Cardiac muscle cell (in vitro differentiated cells and primary cell): ENCODE measurements around the gene VAT1. TPM values are rescaled to one million over a fixed set of nuclear protein-coding genes. Genes with fewer than 3 reads are reported as not detected.

Experiments used
- DNase-seq, 2 donors: peaks; one replicate each; pipeline versions ENCODE4 v3.0.0 to v3.0.0-alpha.2; 2010 to 2017; ENCODE audit warnings: low read depth in 1 of 2, low spot score in 1 of 2
- H3K27ac ChIP-seq: fragments of 200-600 bp; sonication (generic); 2 replicates; pipeline ENCODE4 v1.5.1; 2016
- H3K27me3 ChIP-seq: fragments of 200-600 bp; sonication (generic); 2 replicates; pipeline ENCODE4 v1.6.0; 2016; ENCODE audit warnings: control low read depth
- H3K36me3 ChIP-seq: fragments of 200-600 bp; sonication (generic); 2 replicates; pipeline ENCODE4 v1.5.1; 2016; ENCODE audit warnings: control low read depth
- H3K4me1 ChIP-seq: fragments of 200-600 bp; sonication (generic); 2 replicates; pipeline ENCODE4 v1.8.1; 2017; ENCODE audit warnings: low read depth, mild to moderate bottlenecking, mixed run types
- H3K4me3 ChIP-seq: fragments of 200-600 bp; sonication (generic); 2 replicates; pipeline ENCODE4 v1.5.1; 2016; ENCODE audit warnings: mild to moderate bottlenecking
- H3K9me3 ChIP-seq: fragments of 200-600 bp; sonication (generic); 2 replicates; pipeline ENCODE4 v1.5.1; 2017; ENCODE audit warnings: low read depth, mild to moderate bottlenecking, control low read depth
- polyA plus RNA-seq: library from polyadenylated mRNA; unstranded; fragments of >200 nt; fragmentation: Nextera tagmentation; extraction: Ambion mirVana; gene quantifications from 2 replicates; pipeline ENCODE4 v1.2.1, GENCODE V29; 2016
- total RNA-seq: library from RNA; depleted of rRNA; stranded (reverse); fragments of >200 nt; gene quantifications from 2 replicates; pipeline ENCODE4 v1.2.3, GENCODE V29; 2016
- TF ChIP-seq, protein P1 (sequence below): IDR thresholded peaks from 2 replicates; pipeline ENCODE4 v1.5.1; 2012; ENCODE audit warnings: low read depth, mild to moderate bottlenecking, low read length

Gene VAT1
- total and polyA plus RNA-seq, 2 experiments from 2014 or later = 207 to 312 TPM

DNA sequence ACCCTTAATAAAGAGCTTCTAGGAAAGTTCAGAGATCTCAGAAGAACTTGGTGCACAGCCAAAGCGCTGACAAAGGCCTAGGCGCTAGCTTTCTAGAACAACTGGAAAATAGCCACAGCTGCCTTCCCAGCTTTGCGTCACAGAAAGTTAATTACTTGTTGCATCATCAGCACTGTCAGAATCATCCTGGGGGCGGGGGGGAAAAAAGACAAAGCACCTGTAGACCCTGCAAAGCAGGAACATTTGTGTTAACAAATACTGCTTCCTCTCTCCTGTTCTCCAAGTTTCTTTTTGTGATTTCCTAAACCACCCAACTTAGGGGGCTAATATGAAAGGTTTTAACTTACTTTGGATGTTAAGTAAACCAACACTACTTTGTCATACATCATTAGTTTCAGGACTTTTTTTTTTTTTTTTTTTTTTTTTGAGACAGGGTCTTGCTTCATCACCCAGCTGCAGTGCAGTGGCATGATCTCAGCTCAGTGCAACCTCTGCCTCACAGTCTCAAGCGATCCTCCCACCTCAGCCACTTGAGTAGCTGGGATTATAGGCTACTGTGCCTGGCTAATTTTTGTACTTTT lies 53.1 kb downstream of the VAT1 start:
- H3K27me3 ChIP-seq = no peaks in the 10 kb centered on the region
- peak overlapping the region; percentile 34 for H3K27ac ChIP-seq
- TF ChIP-seq, protein P1, sequence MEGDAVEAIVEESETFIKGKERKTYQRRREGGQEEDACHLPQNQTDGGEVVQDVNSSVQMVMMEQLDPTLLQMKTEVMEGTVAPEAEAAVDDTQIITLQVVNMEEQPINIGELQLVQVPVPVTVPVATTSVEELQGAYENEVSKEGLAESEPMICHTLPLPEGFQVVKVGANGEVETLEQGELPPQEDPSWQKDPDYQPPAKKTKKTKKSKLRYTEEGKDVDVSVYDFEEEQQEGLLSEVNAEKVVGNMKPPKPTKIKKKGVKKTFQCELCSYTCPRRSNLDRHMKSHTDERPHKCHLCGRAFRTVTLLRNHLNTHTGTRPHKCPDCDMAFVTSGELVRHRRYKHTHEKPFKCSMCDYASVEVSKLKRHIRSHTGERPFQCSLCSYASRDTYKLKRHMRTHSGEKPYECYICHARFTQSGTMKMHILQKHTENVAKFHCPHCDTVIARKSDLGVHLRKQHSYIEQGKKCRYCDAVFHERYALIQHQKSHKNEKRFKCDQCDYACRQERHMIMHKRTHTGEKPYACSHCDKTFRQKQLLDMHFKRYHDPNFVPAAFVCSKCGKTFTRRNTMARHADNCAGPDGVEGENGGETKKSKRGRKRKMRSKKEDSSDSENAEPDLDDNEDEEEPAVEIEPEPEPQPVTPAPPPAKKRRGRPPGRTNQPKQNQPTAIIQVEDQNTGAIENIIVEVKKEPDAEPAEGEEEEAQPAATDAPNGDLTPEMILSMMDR = no peak
- no peak overlapping the region for H3K4me3 ChIP-seq
- no peaks in the 10 kb centered on the region for H3K4me1 ChIP-seq
- peaks cover 4% of the 10 kb centered on the region for H3K36me3 ChIP-seq
- H3K9me3 ChIP-seq = no peaks in the 10 kb centered on the region
- DNase-seq = peak in 1 of 2 donors; percentile 67

DNA sequence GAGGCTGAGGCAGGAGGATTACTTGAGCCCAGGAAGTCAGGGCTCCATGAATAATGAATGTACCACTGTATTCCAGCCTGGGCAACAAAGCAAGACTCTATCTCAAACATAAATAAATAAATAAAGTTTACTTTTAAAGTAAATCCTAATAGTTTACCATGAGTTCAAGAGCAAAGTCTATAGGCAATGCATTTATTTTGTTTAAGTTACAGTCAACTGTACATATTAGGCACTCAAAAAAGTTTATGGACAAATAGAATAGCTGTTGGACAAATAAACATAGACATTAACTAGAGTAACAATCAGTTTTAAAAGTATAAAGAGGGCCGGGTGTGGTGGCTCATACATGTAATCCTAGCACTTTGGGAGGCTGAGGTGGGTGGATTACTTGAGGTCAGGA lies 54.3 kb downstream of the VAT1 start:
- TF ChIP-seq, protein P1 = no peak
- DNase-seq = no peak
- no peak overlapping the region for H3K4me3 ChIP-seq
- H3K9me3 ChIP-seq = no peaks in the 10 kb centered on the region
- H3K36me3 ChIP-seq = peaks cover 4% of the 10 kb centered on the region
- peaks cover 5% of the 10 kb centered on the region for H3K4me1 ChIP-seq
- H3K27ac ChIP-seq = no peak overlapping the region
- H3K27me3 ChIP-seq = no peaks in the 10 kb centered on the region

Other genes starting within 250 kb of the VAT1 start
- 101 and 129 TPM in 2 replicates for gene VPS25, start 248.9 kb downstream of the VAT1 start, total RNA-seq
- 133 and 136 TPM in 2 replicates for gene VPS25, start 248.9 kb downstream of the VAT1 start, polyA plus RNA-seq
- gene WNK4, start 241.8 kb downstream of the VAT1 start, total RNA-seq = 0.04 and 1.6 TPM in 2 replicates
- gene WNK4, start 241.8 kb downstream of the VAT1 start, polyA plus RNA-seq = 0.67 and 0.71 TPM in 2 replicates
- 84.1 and 113 TPM in 2 replicates for gene COA3, start 223.7 kb downstream of the VAT1 start, total RNA-seq
- 228 and 275 TPM in 2 replicates for gene COA3, start 223.7 kb downstream of the VAT1 start, polyA plus RNA-seq
- gene CNTD1, start 223.5 kb downstream of the VAT1 start, total RNA-seq = 0.27 TPM in 1 of 2 replicates, not detected in the other
- gene CNTD1, start 223.5 kb downstream of the VAT1 start, polyA plus RNA-seq = 2.5 and 3.9 TPM in 2 replicates
- gene BECN1, start 198.1 kb downstream of the VAT1 start, total RNA-seq = 64.5 and 112 TPM in 2 replicates
- 65.2 and 71.5 TPM in 2 replicates for gene BECN1, start 198.1 kb downstream of the VAT1 start, polyA plus RNA-seq
- 59.4 and 72.3 TPM in 2 replicates for gene PSME3, start 189.0 kb downstream of the VAT1 start, total RNA-seq
- 77.0 and 104 TPM in 2 replicates for gene PSME3, start 189.0 kb downstream of the VAT1 start, polyA plus RNA-seq
- gene AOC2, start 177.8 kb downstream of the VAT1 start, total RNA-seq = 2.5 and 5.6 TPM in 2 replicates
- 2.4 and 4.8 TPM in 2 replicates for gene AOC2, start 177.8 kb downstream of the VAT1 start, polyA plus RNA-seq
- 2.3 and 5.2 TPM in 2 replicates for gene AOC3, start 171.2 kb downstream of the VAT1 start, total RNA-seq
- gene AOC3, start 171.2 kb downstream of the VAT1 start, polyA plus RNA-seq = 2.6 and 3.4 TPM in 2 replicates
- not detected in 2 replicates for gene G6PC1, start 121.6 kb downstream of the VAT1 start, total RNA-seq
- gene G6PC1, start 121.6 kb downstream of the VAT1 start, polyA plus RNA-seq = not detected in 2 replicates
- gene AARSD1, start 57.9 kb downstream of the VAT1 start, total RNA-seq = 36.1 and 37.0 TPM in 2 replicates
- 76.1 and 82.1 TPM in 2 replicates for gene AARSD1, start 57.9 kb downstream of the VAT1 start, polyA plus RNA-seq
- 42.8 and 50.8 TPM in 2 replicates for gene PTGES3L, start 42.3 kb downstream of the VAT1 start, total RNA-seq
- 72.9 and 86.1 TPM in 2 replicates for gene PTGES3L, start 42.3 kb downstream of the VAT1 start, polyA plus RNA-seq
- 20.5 and 28.8 TPM in 2 replicates for gene RUNDC1, start 41.8 kb downstream of the VAT1 start, total RNA-seq
- 33.8 and 39.0 TPM in 2 replicates for gene RUNDC1, start 41.8 kb downstream of the VAT1 start, polyA plus RNA-seq
- gene RPL27, start 24.0 kb downstream of the VAT1 start, total RNA-seq = 958 and 1,193 TPM in 2 replicates
- 906 and 971 TPM in 2 replicates for gene RPL27, start 24.0 kb downstream of the VAT1 start, polyA plus RNA-seq
- gene IFI35, start 15.6 kb downstream of the VAT1 start, total RNA-seq = 4.7 and 6.8 TPM in 2 replicates
- gene IFI35, start 15.6 kb downstream of the VAT1 start, polyA plus RNA-seq = 8.7 and 9.4 TPM in 2 replicates
- 18.5 and 18.8 TPM in 2 replicates for gene RND2, start 2.8 kb upstream of the VAT1 start, total RNA-seq
- 19.9 and 23.1 TPM in 2 replicates for gene RND2, start 2.8 kb upstream of the VAT1 start, polyA plus RNA-seq
- 11.3 and 12.9 TPM in 2 replicates for gene BRCA1, start 103.0 kb upstream of the VAT1 start, total RNA-seq
- 7.2 and 7.4 TPM in 2 replicates for gene BRCA1, start 103.0 kb upstream of the VAT1 start, polyA plus RNA-seq
- gene NBR1, start 148.8 kb upstream of the VAT1 start, total RNA-seq = 50.1 and 62.8 TPM in 2 replicates
- gene NBR1, start 148.8 kb upstream of the VAT1 start, polyA plus RNA-seq = 45.5 and 51.8 TPM in 2 replicates
- 4.2 and 5.8 TPM in 2 replicates for gene TMEM106A, start 189.5 kb upstream of the VAT1 start, total RNA-seq
- 6.1 and 6.6 TPM in 2 replicates for gene TMEM106A, start 189.5 kb upstream of the VAT1 start, polyA plus RNA-seq
- gene CCDC200, start 206.2 kb upstream of the VAT1 start, total RNA-seq = 0.48 TPM in 1 of 2 replicates, not detected in the other
- gene CCDC200, start 206.2 kb upstream of the VAT1 start, polyA plus RNA-seq = 2.8 and 6.1 TPM in 2 replicates
- gene RNU2-1, start 211.6 kb upstream of the VAT1 start, total RNA-seq = not detected in 2 replicates
- gene RNU2-1, start 211.6 kb upstream of the VAT1 start, polyA plus RNA-seq = 3.4 TPM in 1 of 2 replicates, not detected in the other